ENCODE results near the gene PFDN6. TPM values are rescaled to one million over a fixed set of nuclear protein-coding genes. Genes with fewer than 3 reads are reported as not detected.

The PFDN6 gene
- total and polyA plus RNA-seq, 9 of the 15 experiments (the other 6 are each of a cell fraction or from before 2014, with no cell fraction given): 6.8 to 475 (median 216) TPM

- no peak for TF ChIP-seq ZNF23 (CRISPR knock-in tag; IDR thresholded peaks at IDR 0.05)
- TF ChIP-seq COPS2 (conservative IDR thresholded peaks at IDR 0.05): no peak
- TF ChIP-seq ZBTB26 (CRISPR knock-in tag; IDR thresholded peaks at IDR 0.05): no peak
- TF ChIP-seq WHSC1 (IDR thresholded peaks at IDR 0.05; ENCODE audit: low read length): no peak
- TF ChIP-seq JUN (IDR thresholded peaks at IDR 0.05; ENCODE audit: borderline replicate concordance, low read depth, low read length): 0 out of 2 replicates have a peak, but pooled peaks have one; percentile 30
- peak; percentile 80; the same call in 1 of the 2 replicates for TF ChIP-seq JUN (CRISPR knock-in tag; IDR thresholded peaks at IDR 0.05; ENCODE audit: borderline replicate concordance)
- peak; percentile 29 to 83; a peak in 2 of 4 replicates for TF ChIP-seq TEAD1 (CRISPR knock-in tag; IDR thresholded peaks at IDR 0.05)
- no peak for TF ChIP-seq ZNF766 (CRISPR knock-in tag; conservative IDR thresholded peaks at IDR 0.05)
- no peak for TF ChIP-seq PHF21A (IDR thresholded peaks at IDR 0.05; ENCODE audit: borderline replicate concordance, low read depth)
- TF ChIP-seq YY1 (IDR thresholded peaks at IDR 0.05; ENCODE audit: borderline replicate concordance in 1 of 3, control insufficient read depth in 1 of 3, extremely low read depth in 1 of 3, insufficient read depth in 3 of 3, insufficient read length in 1 of 3, insufficient replicate concordance in 2 of 3, low read depth in 1 of 3, low read length in 2 of 3): peak in 1 of 3 experiments; percentile 31
- TF ChIP-seq BRD9 (IDR thresholded peaks at IDR 0.05; ENCODE audit: low read depth, partially characterized antibody): peak; percentile 47
- TF ChIP-seq CCNT2 (IDR thresholded peaks at IDR 0.05; ENCODE audit: borderline replicate concordance, extremely low read depth, insufficient read length, low read depth, low read length): peak; percentile 91
- TF ChIP-seq ZNF518B (CRISPR knock-in tag; IDR thresholded peaks at IDR 0.05): no peak
- TF ChIP-seq ZNF511 (CRISPR knock-in tag; IDR thresholded peaks at IDR 0.05): no peak; the same call in 1 of the 2 replicates
- no peak for TF ChIP-seq ZNF75A (CRISPR knock-in tag; IDR thresholded peaks at IDR 0.05)
- TF ChIP-seq MEIS2 (IDR thresholded peaks at IDR 0.05; ENCODE audit: partially characterized antibody): peak; percentile 35
- TF ChIP-seq ZNF224 (CRISPR knock-in tag; IDR thresholded peaks at IDR 0.05): no peak
- TF ChIP-seq ZNF408 (CRISPR knock-in tag; IDR thresholded peaks at IDR 0.05; ENCODE audit: low read depth): no peak
- peak; percentile 90 for TF ChIP-seq CXXC5 (CRISPR knock-in tag; IDR thresholded peaks at IDR 0.05)
- TF ChIP-seq MED1 (CRISPR knock-in tag; IDR thresholded peaks at IDR 0.05; ENCODE audit: borderline replicate concordance): no peak
- peak; percentile 94 for TF ChIP-seq SP1 (CRISPR knock-in tag; IDR thresholded peaks at IDR 0.05)
These were observed 40.3 kb upstream of the PFDN6 start (continued) for GRCh38 chr6:33248932-33249731.

Measured in K562 (cell line).